Stimulated activated CD4-positive, alpha-beta T cell treated with anti-CD3 and anti-CD28 coated beads, Interleukin-4, amount 100 ng/mL, for 48 hours (primary cell): Measurements from ENCODE around the gene BGLAP.
"Not testable (repeated sequence)": the region's sequence is repeated elsewhere in the genome, so short reads cannot be mapped to it uniquely, and the experiment has no call there.

Experiments
- DNase-seq, 2 donors: peaks; one replicate each; pipeline ENCODE4 v3.0.0-alpha.2; 2020; ENCODE audit warnings: low read depth in 2 of 2

The BGLAP gene

GRCh38 chr1:156241926-156242325, at the start of gene BGLAP:
TSS of gene BGLAP (plus strand) at chr1:156242184. CDS start at chr1:156242232, 48 bp downstream.
- no peak for DNase-seq

- DNase-seq = no peak
These were observed 48.8 kb upstream of the BGLAP start for GRCh38 chr1:156193208-156193487.

GRCh38 chr1:156193488-156194299, 48.3 kb upstream of the BGLAP start, which contains the start of gene SLC25A44:
TSS of gene SLC25A44 (plus strand) at chr1:156194104. CDS start at chr1:156199848, 5,744 bp downstream.
- DNase-seq = peak; percentile 89 to 93

- no peak for DNase-seq
These were observed 47.7 kb upstream of the BGLAP start for GRCh38 chr1:156194300-156194652.

DNA sequence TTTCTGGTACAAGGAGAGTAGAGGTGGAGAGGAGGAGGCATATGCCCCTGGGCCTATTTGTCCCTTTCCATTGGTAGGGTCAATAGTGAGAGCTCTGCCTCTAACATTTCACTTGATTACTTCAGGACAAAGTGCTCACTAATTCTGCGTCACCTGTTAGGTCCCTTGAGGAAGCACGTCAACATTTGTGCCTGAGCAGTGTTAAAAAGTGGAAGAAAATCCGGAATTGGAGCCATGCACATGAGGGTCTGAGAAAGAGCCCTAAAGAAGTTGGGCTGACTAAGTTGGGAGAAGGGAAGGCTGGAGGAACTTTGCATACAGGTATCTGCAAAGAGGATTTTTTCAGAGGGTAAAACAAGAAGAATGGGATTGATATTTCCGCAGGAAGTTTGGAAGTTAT, 46.1 kb upstream of the BGLAP start:
- no peak for DNase-seq

GRCh38 chr1:156196445-156196844, 45.5 kb upstream of the BGLAP start:
- no peak for DNase-seq

- DNase-seq = no peak
These were observed 43.1 kb upstream of the BGLAP start for GRCh38 chr1:156198831-156199349.

GRCh38 chr1:156200044-156200443, 41.9 kb upstream of the BGLAP start:
- no peak for DNase-seq

DNA sequence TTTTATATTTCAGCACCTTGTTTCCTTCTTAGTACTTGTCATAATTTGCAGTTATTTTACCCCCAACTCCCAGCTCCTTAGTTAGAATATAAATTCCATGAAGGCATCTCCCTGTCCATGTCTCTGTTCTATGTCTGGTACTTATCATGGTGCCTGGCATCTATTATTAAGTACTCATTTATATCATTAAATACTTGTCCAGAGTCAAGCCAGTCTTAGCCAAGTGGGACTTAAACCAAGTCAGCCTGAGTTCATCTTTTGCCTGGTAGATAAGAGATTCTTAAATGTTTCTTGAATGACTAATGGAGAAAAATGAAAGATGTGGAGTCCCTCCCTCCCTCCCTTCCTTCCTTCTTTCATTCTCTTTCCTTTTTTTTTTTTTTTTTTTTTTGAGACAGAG, 38.7 kb upstream of the BGLAP start:
- no peak for DNase-seq

- no peak for DNase-seq
These were observed 37.3 kb upstream of the BGLAP start for GRCh38 chr1:156204686-156205085.

DNA sequence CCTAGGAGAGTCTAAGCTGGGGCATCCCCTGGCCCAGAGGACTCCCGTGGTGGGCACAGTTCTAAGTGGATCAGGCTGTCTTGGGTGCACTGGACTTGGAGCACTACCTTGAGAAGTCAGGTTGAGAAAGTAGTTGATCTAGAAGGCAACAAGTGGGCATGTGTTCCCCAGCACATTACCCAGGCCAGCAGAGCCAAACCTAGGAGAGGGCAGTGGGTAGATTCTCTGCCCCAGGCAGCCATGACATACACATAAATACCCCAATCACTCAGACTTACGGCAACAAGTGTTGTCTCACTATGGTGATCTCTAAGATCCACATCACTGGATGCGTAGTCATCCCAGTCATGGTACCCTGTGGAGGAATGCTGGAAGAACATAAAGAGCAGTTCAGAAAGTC, 30.7 kb upstream of the BGLAP start:
- DNase-seq = no peak

GRCh38 chr1:156212130-156212529, 29.9 kb upstream of the BGLAP start:
- DNase-seq = no peak

GRCh38 chr1:156212833-156213643, 28.9 kb upstream of the BGLAP start, which contains the start of gene PMF1:
TSS of gene PMF1 (plus strand) at chr1:156213007. CDS start at chr1:156213016, 9 bp downstream.
- DNase-seq = peak; percentile 95 to 97

DNA sequence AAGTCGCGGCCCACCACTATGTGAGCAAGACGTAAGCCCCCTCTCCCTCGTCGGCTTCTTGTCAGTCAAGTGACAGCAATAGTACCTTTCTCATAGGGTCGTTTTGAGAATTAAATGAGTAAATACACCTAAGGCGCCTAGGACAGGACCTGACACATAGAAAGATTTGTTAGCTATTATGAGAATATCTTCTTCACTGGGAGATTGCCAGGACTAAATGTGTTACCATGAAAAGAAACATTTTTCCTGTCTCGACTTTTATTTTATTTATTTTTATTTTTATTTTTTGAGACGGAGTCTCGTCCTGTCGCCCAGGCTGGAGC, 28.4 kb upstream of the BGLAP start:
- no peak for DNase-seq

DNA sequence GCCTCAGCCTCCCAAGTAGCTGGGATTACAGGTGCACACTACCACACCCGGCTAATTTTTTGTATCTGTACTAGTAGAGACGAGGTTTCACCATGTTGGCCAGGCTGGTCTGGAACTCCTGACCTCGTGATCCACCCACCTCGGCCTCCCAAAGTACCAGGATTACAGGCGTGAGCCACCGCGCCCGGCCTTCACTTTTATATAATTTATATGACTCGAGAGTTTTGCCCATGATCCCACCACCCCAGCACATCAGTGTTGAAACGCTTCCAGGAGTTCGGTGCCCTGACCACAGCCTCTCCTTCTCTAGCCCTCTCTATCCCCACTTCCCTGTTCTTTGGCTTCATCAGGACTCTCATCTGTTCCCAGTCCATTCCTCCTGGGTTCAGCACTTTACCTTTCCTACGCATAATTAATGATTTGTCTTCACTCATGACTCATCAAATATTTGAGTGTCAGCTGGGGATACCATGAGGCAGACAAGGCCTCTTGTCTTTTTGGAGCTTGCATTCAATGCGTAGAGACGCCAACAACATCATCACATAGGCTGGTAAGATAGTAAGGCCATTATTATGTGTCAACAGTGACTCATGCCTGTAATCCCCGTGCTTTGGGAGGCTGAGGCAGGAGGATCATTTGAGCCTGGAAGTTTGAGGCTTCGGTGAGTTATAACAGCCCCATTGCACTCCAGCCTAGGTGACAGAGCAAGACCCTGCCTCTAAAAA, 27.8 kb upstream of the BGLAP start:
- no peak for DNase-seq

- not testable (repeated sequence) for DNase-seq
These were observed 25.5 kb upstream of the BGLAP start for GRCh38 chr1:156216361-156217086.

GRCh38 chr1:156217871-156218270, 24.1 kb upstream of the BGLAP start:
- DNase-seq = no peak

GRCh38 chr1:156220226-156220625, 21.8 kb upstream of the BGLAP start:
- no peak for DNase-seq

DNA sequence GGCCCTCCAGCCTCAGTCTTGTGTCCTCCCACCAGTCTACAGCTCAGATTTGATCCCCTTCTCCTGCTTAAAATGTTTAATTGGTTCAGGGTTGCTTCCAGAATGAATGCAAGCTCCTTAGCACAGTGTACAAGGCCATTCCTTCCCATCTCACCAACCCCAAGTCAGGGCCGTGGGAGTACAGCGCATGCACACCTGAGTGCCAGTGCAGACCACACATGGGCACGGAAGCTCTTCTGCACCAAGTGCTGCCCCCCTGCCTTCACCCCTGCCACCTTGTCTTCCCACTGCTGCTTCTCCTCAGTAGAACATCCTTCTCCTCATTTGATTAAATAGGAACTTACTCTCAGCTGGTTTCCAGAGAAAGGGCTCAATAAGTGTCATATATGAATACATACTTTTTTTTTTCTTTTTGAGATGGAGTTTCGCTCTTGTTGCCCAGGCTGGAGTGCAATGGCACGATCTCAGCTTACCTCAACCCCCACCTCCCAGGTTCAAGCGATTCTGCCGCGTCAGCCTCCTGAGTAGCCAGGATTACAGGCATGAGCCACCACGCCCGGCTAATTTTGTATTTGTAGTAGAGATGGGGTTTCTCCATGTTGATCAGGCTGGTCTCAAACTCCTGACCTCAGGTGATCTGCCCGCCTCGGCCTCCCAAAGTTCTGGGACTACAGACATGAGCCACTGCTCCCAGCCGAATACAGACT, 19.8 kb upstream of the BGLAP start:
- DNase-seq = no peak

DNA sequence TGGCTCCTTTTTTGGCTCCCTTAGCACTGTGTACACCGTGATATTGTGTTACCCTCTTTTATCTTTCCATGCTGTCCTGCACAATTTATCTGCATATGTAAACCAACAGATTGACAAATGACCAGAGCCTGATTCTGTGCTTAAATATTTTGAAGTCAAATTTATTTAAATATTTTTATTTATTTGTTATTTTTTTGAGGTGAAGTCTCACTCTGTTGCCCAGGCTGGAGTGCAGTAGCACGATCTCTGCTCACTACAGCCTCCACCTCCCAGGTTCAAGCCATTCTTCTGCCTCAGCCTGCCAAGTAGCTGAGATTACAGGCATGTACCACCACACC, 16.3 kb upstream of the BGLAP start:
- DNase-seq = no peak

DNA sequence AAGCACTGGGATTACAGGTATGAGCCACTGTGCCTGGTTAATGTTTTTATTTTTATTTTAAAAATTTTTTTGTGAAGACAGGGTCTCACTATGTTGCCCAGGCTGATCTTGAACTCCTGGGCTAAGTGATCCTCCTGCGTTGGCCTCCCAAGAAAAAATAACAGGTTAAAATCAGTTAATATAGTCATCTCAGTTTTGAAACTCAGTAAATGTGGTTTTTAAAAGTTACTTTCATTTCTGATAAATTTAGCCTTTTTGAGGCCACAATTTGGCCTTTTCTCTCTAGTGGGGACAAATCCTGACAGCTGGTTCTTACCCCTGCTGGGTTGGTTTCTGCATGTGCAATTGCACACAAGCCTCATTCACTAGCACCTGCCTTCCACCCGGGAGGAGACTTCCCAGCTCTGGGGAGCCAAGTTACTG, 15.9 kb upstream of the BGLAP start:
- no peak for DNase-seq
